Measurements from ENCODE around the gene SYNPO2. TPM values are rescaled to one million over a fixed set of nuclear protein-coding genes. Genes with fewer than 3 reads are reported as not detected.

Gene SYNPO2
- total RNA-seq, 3 donors from 2014 or later (not counting 1 experiment from before 2014, with no cell fraction given), result 0.18 to 0.85 (median 0.56) TPM

DNA sequence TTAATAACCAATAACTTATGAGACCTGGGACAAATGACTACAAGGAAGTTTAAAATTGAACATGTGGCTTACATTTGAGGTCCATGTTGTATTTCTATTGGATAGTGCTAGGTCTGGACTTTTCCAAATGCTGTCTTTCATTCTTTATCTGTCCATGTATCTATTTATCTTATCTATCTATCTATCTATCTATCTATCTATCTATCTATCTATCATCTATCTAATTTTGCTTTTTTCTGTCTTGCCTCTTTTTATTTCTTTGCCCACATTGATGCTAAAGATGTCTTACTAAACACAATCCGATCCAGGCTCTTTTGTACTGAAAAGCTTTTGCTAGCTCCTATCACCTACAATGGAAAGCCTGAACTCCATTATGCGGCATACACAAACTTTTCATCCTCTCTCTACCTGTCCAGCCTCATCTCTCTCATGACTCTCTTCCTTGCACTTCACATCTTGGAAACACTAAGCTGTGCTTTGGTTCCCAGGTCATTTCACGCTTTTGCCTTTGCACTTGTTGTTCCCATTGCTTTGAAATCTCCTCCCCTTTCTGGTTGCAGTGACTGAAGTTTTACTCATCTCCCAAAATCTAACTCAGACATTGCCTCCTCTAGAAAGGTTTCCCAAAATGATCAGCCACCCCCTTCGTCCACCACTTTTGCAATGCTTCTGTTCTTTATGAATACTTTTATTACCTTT is 107.2 kb downstream of the SYNPO2 start:
- ATAC-seq (no peak), DNase-seq (no peak)
- no peaks in the 10 kb centered on the region for H3K36me3 ChIP-seq (ENCODE audit: control insufficient read depth, insufficient read depth, low read length)
- intact Hi-C loops (cut with micrococcal nuclease), result no loop called here
- TF ChIP-seq, protein P1, sequence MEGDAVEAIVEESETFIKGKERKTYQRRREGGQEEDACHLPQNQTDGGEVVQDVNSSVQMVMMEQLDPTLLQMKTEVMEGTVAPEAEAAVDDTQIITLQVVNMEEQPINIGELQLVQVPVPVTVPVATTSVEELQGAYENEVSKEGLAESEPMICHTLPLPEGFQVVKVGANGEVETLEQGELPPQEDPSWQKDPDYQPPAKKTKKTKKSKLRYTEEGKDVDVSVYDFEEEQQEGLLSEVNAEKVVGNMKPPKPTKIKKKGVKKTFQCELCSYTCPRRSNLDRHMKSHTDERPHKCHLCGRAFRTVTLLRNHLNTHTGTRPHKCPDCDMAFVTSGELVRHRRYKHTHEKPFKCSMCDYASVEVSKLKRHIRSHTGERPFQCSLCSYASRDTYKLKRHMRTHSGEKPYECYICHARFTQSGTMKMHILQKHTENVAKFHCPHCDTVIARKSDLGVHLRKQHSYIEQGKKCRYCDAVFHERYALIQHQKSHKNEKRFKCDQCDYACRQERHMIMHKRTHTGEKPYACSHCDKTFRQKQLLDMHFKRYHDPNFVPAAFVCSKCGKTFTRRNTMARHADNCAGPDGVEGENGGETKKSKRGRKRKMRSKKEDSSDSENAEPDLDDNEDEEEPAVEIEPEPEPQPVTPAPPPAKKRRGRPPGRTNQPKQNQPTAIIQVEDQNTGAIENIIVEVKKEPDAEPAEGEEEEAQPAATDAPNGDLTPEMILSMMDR (IDR thresholded peaks at IDR 0.05), result no peak
- peaks cover 0 to 8% of the 10 kb centered on the region in 2 donors for H3K4me1 Mint-ChIP-seq
- no peaks in the 10 kb centered on the region for H3K36me3 Mint-ChIP-seq
- no peak overlapping the region for H3K4me3 ChIP-seq (ENCODE audit: low read length)
- H3K9me3 ChIP-seq (ENCODE audit: control insufficient read depth, insufficient read depth, low read length), result no peaks in the 10 kb centered on the region
- H3K27me3 ChIP-seq (ENCODE audit: control insufficient read depth, insufficient read depth, low read length), result no peaks in the 10 kb centered on the region
- no peak overlapping the region for H3K4me3 Mint-ChIP-seq
- H3K4me1 ChIP-seq (ENCODE audit: control insufficient read depth, insufficient read depth, low read length), result no peaks in the 10 kb centered on the region
- WGBS (ENCODE audit: insufficient coverage), result 87% methylated on average over 4 of the region's 4 CpGs
- no peak overlapping the region for H3K27ac ChIP-seq (ENCODE audit: low read length)
- no peaks in the 10 kb centered on the region for H3K9me3 Mint-ChIP-seq
- H3K27ac Mint-ChIP-seq, result no peak overlapping the region
- H3K27me3 Mint-ChIP-seq (ENCODE audit: low read depth in 2 of 2), result peaks cover 6 to 10% of the 10 kb centered on the region in 2 donors

DNA sequence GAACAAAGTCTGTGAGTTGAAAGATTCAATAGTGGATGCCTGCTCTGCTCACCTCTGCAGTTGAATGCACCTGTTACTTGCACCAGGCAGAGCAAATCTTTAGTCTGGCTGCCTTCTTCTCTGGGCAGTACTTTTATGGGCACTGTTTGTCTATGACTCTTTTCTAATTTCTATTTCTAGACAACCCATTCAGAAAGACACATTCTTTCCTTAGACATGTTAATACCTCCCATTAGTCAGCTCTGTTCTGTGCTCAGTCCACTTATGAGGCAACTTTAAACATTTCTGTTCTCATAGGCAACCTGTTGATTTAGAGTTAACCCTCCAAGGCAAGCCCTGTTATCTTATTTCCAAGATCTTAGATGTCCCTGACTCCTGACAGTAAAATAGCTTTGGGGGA is 108.9 kb downstream of the SYNPO2 start:
- Histone ChIP-seq H3K4me3 (ENCODE audit: low read length) (no peak overlapping the region), H3K4me1 (ENCODE audit: control insufficient read depth, insufficient read depth, low read length) (no peaks in the 10 kb centered on the region), H3K27ac (ENCODE audit: low read length) (no peak overlapping the region), H3K27me3 (ENCODE audit: control insufficient read depth, insufficient read depth, low read length) (no peaks in the 10 kb centered on the region), H3K9me3 (ENCODE audit: control insufficient read depth, insufficient read depth, low read length) (no peaks in the 10 kb centered on the region), H3K36me3 (ENCODE audit: control insufficient read depth, insufficient read depth, low read length) (no peaks in the 10 kb centered on the region)
- H3K4me3 Mint-ChIP-seq, result no peak overlapping the region
- peaks cover 9 to 12% of the 10 kb centered on the region in 2 donors for H3K27me3 Mint-ChIP-seq (ENCODE audit: low read depth in 2 of 2)
- TF ChIP-seq, protein P1 (IDR thresholded peaks at IDR 0.05), result no peak
- ATAC-seq, result no peak
- DNase-seq, result no peak
- H3K27ac Mint-ChIP-seq, result no peak overlapping the region
- intact Hi-C loops (cut with micrococcal nuclease), result no loop called here
- no peaks in the 10 kb centered on the region for H3K36me3 Mint-ChIP-seq
- H3K9me3 Mint-ChIP-seq, result no peaks in the 10 kb centered on the region
- no peaks in the 10 kb centered on the region for H3K4me1 Mint-ChIP-seq

DNA sequence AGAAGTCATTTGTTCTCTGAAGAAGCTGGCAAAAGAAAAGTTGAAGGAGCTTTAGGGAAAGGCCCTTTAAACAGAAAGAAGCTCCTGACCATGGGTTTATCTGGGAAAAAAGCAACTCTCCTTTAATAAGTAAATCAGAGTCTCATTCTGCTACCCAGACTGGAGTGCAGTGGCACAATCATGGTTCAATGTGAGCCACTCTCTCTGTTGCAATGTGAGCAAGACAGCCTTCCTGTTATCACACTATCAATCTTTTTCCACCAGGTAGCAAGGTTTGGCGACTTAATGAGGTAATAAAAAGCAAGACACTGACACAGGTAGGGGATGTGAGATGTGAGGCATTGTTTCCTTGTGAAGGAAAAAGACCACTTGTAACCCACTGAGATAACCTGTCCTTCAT is 111.3 kb downstream of the SYNPO2 start:
- no peaks in the 10 kb centered on the region for H3K9me3 Mint-ChIP-seq
- no peaks in the 10 kb centered on the region for H3K4me1 Mint-ChIP-seq
- Histone ChIP-seq H3K27me3 (ENCODE audit: control insufficient read depth, insufficient read depth, low read length) (no peaks in the 10 kb centered on the region), H3K4me1 (ENCODE audit: control insufficient read depth, insufficient read depth, low read length) (no peaks in the 10 kb centered on the region), H3K36me3 (ENCODE audit: control insufficient read depth, insufficient read depth, low read length) (no peaks in the 10 kb centered on the region), H3K9me3 (ENCODE audit: control insufficient read depth, insufficient read depth, low read length) (no peaks in the 10 kb centered on the region), H3K27ac (ENCODE audit: low read length) (no peak overlapping the region), H3K4me3 (ENCODE audit: low read length) (no peak overlapping the region)
- DNase-seq (no peak), ATAC-seq (no peak)
- WGBS (ENCODE audit: insufficient coverage), result no CpG with 5 or more reads among the region's 1 CpG
- H3K36me3 Mint-ChIP-seq, result no peaks in the 10 kb centered on the region
- peaks cover 13 to 15% of the 10 kb centered on the region in 2 donors for H3K27me3 Mint-ChIP-seq (ENCODE audit: low read depth in 2 of 2)
- intact Hi-C loops (cut with micrococcal nuclease), result no loop called here
- H3K27ac Mint-ChIP-seq, result no peak overlapping the region
- H3K4me3 Mint-ChIP-seq, result no peak overlapping the region
- TF ChIP-seq, protein P1 (IDR thresholded peaks at IDR 0.05), result no peak

DNA sequence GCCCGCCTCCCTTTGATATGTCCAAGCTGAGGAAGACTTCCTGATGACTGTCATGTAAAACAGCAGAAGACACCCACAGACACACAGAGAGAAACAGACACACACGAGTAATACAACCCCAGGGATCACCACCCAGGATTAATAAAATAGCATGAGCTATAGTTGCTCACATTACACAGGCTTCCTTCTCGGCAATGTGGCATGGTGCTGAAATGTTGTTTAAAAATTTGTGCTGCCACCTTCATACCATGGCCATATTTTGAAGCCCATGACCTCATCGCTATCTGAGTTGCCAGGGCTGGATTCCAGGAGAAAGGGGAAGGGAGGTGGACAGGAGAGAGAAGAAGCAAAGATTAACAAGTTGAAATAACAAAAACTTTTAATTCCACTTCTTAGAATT is 111.7 kb downstream of the SYNPO2 start:
- TF ChIP-seq, protein P1 (IDR thresholded peaks at IDR 0.05), result no peak
- Mint-ChIP-seq H3K36me3 (no peaks in the 10 kb centered on the region), H3K9me3 (no peaks in the 10 kb centered on the region), H3K4me3 (no peak overlapping the region), H3K27me3 (ENCODE audit: low read depth in 2 of 2) (peaks cover 13 to 15% of the 10 kb centered on the region in 2 donors), H3K27ac (no peak overlapping the region), H3K4me1 (no peaks in the 10 kb centered on the region)
- ATAC-seq, result no peak
- 84% methylated on average over 3 of the region's 4 CpGs for WGBS (ENCODE audit: insufficient coverage)
- H3K27ac ChIP-seq (ENCODE audit: low read length), result no peak overlapping the region
- no peaks in the 10 kb centered on the region for H3K4me1 ChIP-seq (ENCODE audit: control insufficient read depth, insufficient read depth, low read length)
- H3K4me3 ChIP-seq (ENCODE audit: low read length), result no peak overlapping the region
- intact Hi-C loops (cut with micrococcal nuclease), result no loop called here
- H3K27me3 ChIP-seq (ENCODE audit: control insufficient read depth, insufficient read depth, low read length), result no peaks in the 10 kb centered on the region
- H3K36me3 ChIP-seq (ENCODE audit: control insufficient read depth, insufficient read depth, low read length), result no peaks in the 10 kb centered on the region
- DNase-seq, result no peak
- no peaks in the 10 kb centered on the region for H3K9me3 ChIP-seq (ENCODE audit: control insufficient read depth, insufficient read depth, low read length)

Data from natural killer cell (primary cell).